Putamen (tissue), 1 donor: Measurements from ENCODE around the gene FIGNL2.
A peak's percentile ranks its signal among the peaks of the same experiment; 100 is the strongest.
"Not testable (repeated sequence)": the region's sequence is repeated elsewhere in the genome, so short reads cannot be mapped to it uniquely, and the experiment has no call there.

ENCODE experiments used
- DNase-seq: peaks from one replicate; pipeline ENCODE4 v3.0.0-alpha.2; 2016; ENCODE audit warnings: low spot score

Gene FIGNL2

DNA sequence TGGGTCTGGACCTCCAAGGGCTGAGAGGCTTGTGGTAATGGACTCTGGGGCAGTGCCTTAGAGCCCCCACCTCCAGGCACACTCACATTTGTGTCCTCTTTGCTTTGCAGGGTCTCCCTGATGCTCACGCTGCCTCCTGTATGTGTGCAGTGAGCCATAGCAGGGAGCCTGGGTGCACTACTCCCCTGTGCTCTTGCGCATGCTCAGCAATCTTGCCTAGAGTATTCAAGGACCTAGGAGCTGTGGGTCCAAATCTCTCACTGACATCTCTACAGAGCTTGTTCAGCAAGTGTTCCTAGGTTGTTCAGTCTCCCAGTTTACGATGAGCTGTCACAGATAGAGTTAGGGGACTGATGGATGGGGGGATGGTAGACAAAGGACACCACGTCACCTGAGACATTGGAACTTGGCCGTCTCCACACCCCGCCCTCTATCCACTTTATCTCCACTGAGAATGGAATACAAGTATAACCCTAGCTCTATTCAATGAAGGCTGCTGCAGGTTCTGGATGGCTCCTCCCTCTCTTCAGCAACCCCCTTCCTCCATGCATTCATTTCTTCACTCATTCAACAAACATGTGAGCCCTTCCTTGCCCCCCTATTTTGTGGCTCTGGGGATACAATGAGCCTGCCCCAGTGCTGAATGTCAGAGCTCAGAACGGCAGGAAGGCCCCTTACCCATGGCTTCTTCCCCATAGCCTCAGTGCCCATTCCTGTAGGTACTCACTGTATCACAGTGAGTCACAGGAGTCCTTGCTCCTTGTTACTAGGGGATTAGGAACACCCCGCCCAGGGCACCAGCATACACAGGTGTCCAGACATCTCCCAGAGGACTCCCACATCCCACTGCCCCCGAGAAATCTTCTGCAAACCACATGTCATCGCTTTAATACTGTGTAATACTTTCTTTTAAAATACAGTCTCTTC, 31.2 kb downstream of the FIGNL2 start:
- DNase-seq = no peak

- no peak for DNase-seq
Measured at GRCh38 chr12:51815571-51815970, 32.9 kb downstream of the FIGNL2 start.

- DNase-seq = peak; percentile 67
Measured at GRCh38 chr12:51814311-51815088, 34.0 kb downstream of the FIGNL2 start.

DNA sequence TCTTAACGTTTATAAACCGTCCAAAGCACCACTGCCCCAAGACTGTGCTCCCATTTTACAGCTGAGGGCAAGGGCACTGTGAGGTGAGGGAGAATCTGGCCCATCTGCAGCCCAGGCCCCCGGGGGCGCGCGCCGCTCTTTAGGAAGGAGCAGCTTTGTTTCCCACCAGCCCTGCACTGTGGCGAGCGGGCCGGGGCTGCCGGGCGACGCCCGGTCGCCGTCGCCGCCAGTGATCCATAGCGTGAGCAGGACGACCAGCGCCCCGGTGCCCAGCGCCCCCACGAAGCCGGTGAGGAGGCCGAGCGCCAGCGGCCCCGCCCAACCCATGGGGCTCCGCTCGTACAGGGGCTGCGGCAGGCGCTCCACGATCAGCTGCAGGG, 34.6 kb downstream of the FIGNL2 start:
- DNase-seq = no peak

DNA sequence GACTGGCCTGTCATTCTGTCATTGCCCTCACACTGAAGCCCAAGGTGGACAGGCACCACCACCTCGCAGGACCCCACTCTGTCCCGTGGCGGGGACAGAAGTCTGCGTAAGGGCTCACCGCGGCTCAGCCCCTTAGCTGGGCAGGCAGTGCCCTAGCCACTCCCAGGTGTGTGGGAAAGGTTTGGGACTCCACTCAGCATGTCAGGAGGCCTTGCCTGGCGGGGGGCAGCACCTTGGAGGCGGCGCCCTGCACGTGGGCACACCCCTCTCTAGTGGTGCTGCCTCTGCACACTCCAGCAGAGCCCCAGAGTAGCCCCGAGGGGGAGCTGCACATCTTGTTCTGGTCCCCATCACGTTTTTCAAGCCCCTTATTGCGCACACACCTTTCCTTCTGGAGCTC, 35.6 kb downstream of the FIGNL2 start:
- no peak for DNase-seq

- DNase-seq = no peak
Measured at GRCh38 chr12:51811203-51812202, 37.0 kb downstream of the FIGNL2 start.

GRCh38 chr12:51809193-51809592, 39.3 kb downstream of the FIGNL2 start:
- DNase-seq = no peak

DNA sequence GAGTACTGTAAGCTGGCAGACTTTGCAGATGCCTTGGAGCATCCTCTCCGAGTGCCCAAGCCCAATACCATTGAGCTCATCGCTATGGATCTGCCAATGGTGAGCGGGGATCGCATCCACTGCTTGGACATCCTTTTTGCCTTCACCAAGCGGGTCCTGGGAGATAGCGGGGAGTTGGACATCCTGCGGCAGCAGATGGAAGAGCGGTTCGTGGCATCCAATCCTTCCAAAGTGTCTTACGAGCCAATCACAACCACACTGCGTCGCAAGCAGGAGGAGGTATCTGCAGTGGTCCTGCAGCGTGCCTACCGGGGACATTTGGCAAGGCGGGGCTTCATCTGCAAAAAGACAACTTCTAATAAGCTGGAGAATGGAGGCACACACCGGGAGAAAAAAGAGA, 41.6 kb downstream of the FIGNL2 start:
- DNase-seq = no peak

- DNase-seq = peak; percentile 47
Measured at GRCh38 chr12:51801027-51801426, 47.5 kb downstream of the FIGNL2 start.

DNA sequence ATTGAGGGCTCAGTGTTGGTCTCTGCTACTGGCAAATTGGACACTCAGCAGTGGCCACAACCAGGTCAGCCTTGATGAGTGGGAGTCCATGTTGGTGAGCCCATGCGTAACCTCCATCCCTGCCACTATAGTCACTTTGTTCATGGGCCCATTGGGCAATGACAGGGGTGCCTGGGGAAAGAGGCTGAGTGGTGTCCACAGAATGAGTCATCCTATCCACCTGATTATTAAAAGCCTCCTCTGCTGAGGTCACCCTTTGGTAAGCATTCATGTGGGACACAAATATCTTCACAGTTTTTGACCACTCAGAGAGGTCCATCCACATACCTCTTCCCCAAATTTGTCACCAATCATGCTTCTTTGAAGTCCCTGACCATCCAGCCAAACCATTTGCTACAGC, 50.0 kb downstream of the FIGNL2 start:
- no peak for DNase-seq

GRCh38 chr12:51798051-51798450, 50.5 kb downstream of the FIGNL2 start:
- DNase-seq = not testable (repeated sequence)

DNA sequence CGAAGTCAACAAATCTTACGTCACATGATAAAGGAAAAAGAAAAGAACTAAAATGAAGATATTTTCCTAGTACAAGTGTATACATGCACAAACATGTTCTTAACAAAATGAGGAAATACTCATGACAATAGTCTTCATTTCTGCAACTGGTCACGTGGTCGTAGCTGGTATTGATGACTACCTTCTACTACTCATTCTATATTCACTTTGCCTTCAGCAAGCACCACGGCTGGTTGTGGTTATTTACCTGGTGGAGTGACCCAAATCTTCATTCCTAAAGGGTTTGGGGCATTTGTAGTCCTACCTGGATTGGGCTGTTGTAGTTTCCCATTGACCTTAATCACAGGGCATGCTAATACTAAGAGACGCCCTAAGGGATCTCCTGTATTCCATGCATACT, 51.2 kb downstream of the FIGNL2 start:
- DNase-seq = no peak

GRCh38 chr12:51793201-51793600, 55.3 kb downstream of the FIGNL2 start:
- DNase-seq = no peak

DNA sequence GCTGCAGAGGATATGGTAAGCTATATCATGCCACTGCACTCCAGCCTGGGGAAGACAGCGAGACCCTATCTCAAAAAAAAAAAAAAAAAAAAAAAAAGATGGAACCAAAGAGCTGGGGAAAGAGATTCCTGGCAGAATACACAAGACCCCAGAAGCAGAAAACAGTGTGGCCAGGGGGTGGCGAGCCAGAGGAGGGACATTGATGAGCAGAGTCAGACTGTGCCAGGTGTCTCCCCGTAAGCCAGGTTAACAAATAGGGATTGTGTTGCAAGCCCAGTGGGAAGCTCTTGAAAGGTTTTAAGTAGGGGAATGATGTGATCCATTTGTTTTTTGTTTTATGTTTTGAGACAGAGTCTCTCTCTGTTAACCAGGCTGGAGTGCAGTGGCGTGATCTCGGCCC, 56.1 kb downstream of the FIGNL2 start:
- no peak for DNase-seq

- DNase-seq = no peak
Measured at GRCh38 chr12:51788876-51789275, 59.6 kb downstream of the FIGNL2 start.

- no peak for DNase-seq
Measured at GRCh38 chr12:51785906-51786305, 62.6 kb downstream of the FIGNL2 start.

GRCh38 chr12:51784688-51785087, 63.8 kb downstream of the FIGNL2 start:
- no peak for DNase-seq

DNA sequence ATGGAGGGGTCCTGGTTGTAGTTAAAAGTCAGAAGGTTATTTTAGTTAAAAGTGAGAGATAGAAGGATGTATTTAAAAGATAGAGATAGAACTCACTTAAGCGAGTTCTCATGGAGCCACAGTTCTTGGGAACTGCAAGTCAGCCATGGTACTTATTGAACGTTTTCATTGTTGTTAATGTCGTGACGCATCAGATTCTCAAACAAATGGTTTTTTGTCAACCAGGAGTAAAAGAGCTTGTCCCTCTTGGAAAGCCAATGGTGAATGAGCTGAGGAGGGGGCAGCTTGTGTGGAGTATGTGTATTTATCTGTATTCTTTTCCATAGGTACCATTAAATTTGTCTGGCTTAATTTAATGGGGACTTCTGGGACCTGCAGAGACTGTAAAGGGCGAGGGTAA, 68.6 kb downstream of the FIGNL2 start:
- peak; percentile 16 for DNase-seq

GRCh38 chr12:51777973-51778372, 70.5 kb downstream of the FIGNL2 start:
- DNase-seq = no peak

DNA sequence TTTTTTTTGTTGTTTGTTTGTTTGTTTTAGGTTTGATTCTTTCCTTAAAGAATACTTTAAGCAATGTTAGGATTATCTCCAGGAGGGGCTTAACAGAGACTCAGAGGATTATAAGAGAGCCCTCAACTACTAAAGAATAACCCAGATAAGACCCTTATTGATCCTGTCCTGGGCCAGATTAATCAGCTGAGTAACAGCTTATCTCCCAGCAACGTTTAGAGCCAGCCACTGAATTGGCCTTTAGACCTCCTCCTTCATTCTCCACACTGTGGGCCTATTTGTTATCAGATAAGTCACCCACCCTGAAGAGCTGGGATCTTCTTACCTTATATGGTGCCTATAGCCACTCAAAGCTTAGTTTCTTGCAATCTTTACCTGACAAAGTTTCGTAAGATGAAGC, 71.1 kb downstream of the FIGNL2 start:
- no peak for DNase-seq

DNA sequence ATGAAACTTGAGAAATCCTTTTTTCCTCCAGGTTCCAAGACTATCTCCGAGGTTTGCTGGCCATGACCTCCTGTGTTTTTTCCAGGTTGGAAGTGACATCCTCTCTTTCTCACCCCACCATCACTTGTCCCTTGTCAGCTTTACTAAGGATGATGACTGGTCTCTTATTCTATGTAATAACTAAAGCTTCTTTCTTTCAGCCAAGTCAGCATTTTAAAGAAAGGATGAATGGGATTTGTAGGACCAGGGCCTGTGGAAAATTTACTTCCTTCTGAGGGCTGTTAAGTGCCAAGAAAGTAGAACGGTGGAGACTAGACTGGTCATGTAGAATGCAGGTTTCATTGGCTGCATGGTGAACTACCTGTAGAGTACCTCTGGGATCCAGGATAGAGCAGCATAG, 73.6 kb downstream of the FIGNL2 start:
- no peak for DNase-seq
